IMR-90 (cell line): ENCODE measurements around the gene ZNF766. TPM values are rescaled to one million over a fixed set of nuclear protein-coding genes. Genes with fewer than 3 reads are reported as not detected.

ENCODE experiments used
- ATAC-seq: fragments of 200-7000 bp; cut with Tn5 transposase; 2 replicates; pipeline ENCODE4 v1.9.1; 2020; ENCODE audit warnings: low read depth, mild to moderate bottlenecking, moderate library complexity
- BruUV-seq: library from RNA; stranded (reverse); fragments of 400-500 nt; replicated peaks from 2 replicates; lab custom pipeline; 2021; lab: Mats Ljungman, UMichigan
- CTCF ChIA-PET: fragments of 300-600 bp; formaldehyde crosslinking; extraction: SDS; loops from one replicate; lab custom pipeline; 2021; ENCODE audit warnings: antibody characterized with exemption; lab: Yijun Ruan, JAX
- POLR2A ChIA-PET: fragments of 300-600 bp; sonication (Branson Sonifier 250); formaldehyde crosslinking; loops from one replicate; lab custom pipeline; 2022; ENCODE audit warnings: antibody characterized with exemption; ENCODE audit not compliant: unreplicated experiment; lab: Charles Lee
- DNase-seq: peaks from one replicate; pipeline ENCODE4 v3.0.0; 2013
- H2AFZ ChIP-seq: replicated peaks from 2 replicates; pipeline ENCODE3; 2013; ENCODE audit warnings: low read length, mild to moderate bottlenecking; ENCODE audit not compliant: poor library complexity
- H2AK5ac ChIP-seq: 2 replicates; pipeline ENCODE4 v1.6.1; 2013; ENCODE audit warnings: low read depth, low read length, inconsistent platforms
- H2AK9ac ChIP-seq: replicated peaks from 2 replicates; pipeline ENCODE3; 2013; ENCODE audit warnings: mild to moderate bottlenecking, low read depth, low read length, moderate library complexity; ENCODE audit not compliant: poor library complexity
- H2BK120ac ChIP-seq: 2 replicates; pipeline ENCODE4 v1.6.1; 2013; ENCODE audit warnings: low read depth, low read length, inconsistent platforms
- H2BK15ac ChIP-seq: 3 replicates; pipeline ENCODE4 v1.6.1; 2013; ENCODE audit warnings: low read depth, low read length, inconsistent platforms
- H2BK20ac ChIP-seq: 2 replicates; pipeline ENCODE4 v1.6.1; 2013; ENCODE audit warnings: low read depth, mild to moderate bottlenecking, inconsistent platforms, low read length, moderate library complexity
- H2BK5ac ChIP-seq: 2 replicates; pipeline ENCODE4 v1.6.1; 2013; ENCODE audit warnings: mild to moderate bottlenecking, low read depth, low read length, inconsistent platforms; ENCODE audit not compliant: poor library complexity, severe bottlenecking
- H3K14ac ChIP-seq: replicated peaks from 2 replicates; pipeline ENCODE4 v1.6.1; 2013; ENCODE audit warnings: low read depth, low read length, inconsistent platforms
- H3K18ac ChIP-seq: 2 replicates; pipeline ENCODE4 v1.6.1; 2013; ENCODE audit warnings: low read depth, low read length, control low read depth
- H3K23ac ChIP-seq: 2 replicates; pipeline ENCODE4 v1.6.1; 2013; ENCODE audit warnings: low read depth, low read length, inconsistent platforms
- H3K27ac ChIP-seq: 2 replicates; pipeline ENCODE4 v1.5.1; 2013; ENCODE audit warnings: mild to moderate bottlenecking, control low read depth, low read length; ENCODE audit not compliant: insufficient read depth
- H3K27me3 ChIP-seq: 2 replicates; pipeline ENCODE4 v1.6.1; 2013; ENCODE audit warnings: low read length; ENCODE audit not compliant: control insufficient read depth, insufficient read depth
- H3K36me3 ChIP-seq: 2 replicates; pipeline ENCODE4 v1.6.1; 2013; ENCODE audit warnings: low read length, mixed read lengths; ENCODE audit not compliant: control insufficient read depth, insufficient read depth
- H3K4ac ChIP-seq: 2 replicates; pipeline ENCODE4 v1.6.1; 2013; ENCODE audit warnings: low read depth, low read length, inconsistent platforms
- H3K4me1 ChIP-seq: 2 replicates; pipeline ENCODE4 v1.6.1; 2013; ENCODE audit warnings: low read length, mixed read lengths; ENCODE audit not compliant: control insufficient read depth, insufficient read depth
- H3K4me2 ChIP-seq: 2 replicates; pipeline ENCODE4 v1.6.1; 2013; ENCODE audit warnings: low read depth, mild to moderate bottlenecking, control low read depth, low read length, moderate library complexity
- H3K4me3 ChIP-seq: 2 replicates; pipeline ENCODE4 v1.5.1; 2013; ENCODE audit warnings: low read depth, mild to moderate bottlenecking, control low read depth, low read length, moderate library complexity; ENCODE audit not compliant: insufficient read depth
- H3K56ac ChIP-seq: 2 replicates; pipeline ENCODE4 v1.6.1; 2013; ENCODE audit warnings: low read length, inconsistent platforms; ENCODE audit not compliant: insufficient read depth; ENCODE audit errors: extremely low read depth
- H3K79me1 ChIP-seq, 2 experiments: 2 replicates each; pipeline ENCODE4 v1.6.1; 2013; ENCODE audit warnings: low read length in 2 of 2, inconsistent platforms in 1 of 2, low read depth in 1 of 2
- H3K9ac ChIP-seq: 2 replicates; pipeline ENCODE4 v1.6.1; 2013; ENCODE audit warnings: low read depth, low read length, control low read depth
- H3K9me1 ChIP-seq: 2 replicates; pipeline ENCODE4 v1.6.1; 2013; ENCODE audit warnings: low read length, inconsistent platforms; ENCODE audit not compliant: insufficient read depth
- H3K9me3 ChIP-seq: 2 replicates; pipeline ENCODE4 v1.6.1; 2013; ENCODE audit warnings: low read length; ENCODE audit not compliant: control insufficient read depth, insufficient read depth
- H4K20me1 ChIP-seq: 2 replicates; pipeline ENCODE4 v1.6.1; 2013; ENCODE audit warnings: low read length, inconsistent platforms; ENCODE audit not compliant: insufficient read depth
- H4K5ac ChIP-seq: 2 replicates; pipeline ENCODE4 v1.6.1; 2013; ENCODE audit warnings: mild to moderate bottlenecking, low read depth, low read length, control low read depth
- H4K8ac ChIP-seq, 2 experiments: 2 replicates each; pipeline ENCODE4 v1.6.1; 2013; ENCODE audit warnings: low read depth in 2 of 2, low read length in 2 of 2, control low read depth in 1 of 2, inconsistent platforms in 1 of 2
- H4K91ac ChIP-seq: 2 replicates; pipeline ENCODE4 v1.6.1; 2013; ENCODE audit warnings: low read depth, low read length, inconsistent platforms; ENCODE audit not compliant: insufficient read depth
- BHLHE40 ChIP-seq: fragments of 150-350 bp; IDR thresholded peaks from 2 replicates; pipeline ENCODE4 v1.6.1; 2016; ENCODE audit warnings: mild to moderate bottlenecking, low read depth, low read length
- CEBPB ChIP-seq: IDR thresholded peaks from 2 replicates; pipeline ENCODE4 v1.6.1; 2012; ENCODE audit warnings: low read depth, low read length, improper control_type of control experiment
- CHD1 ChIP-seq: IDR thresholded peaks from 2 replicates; pipeline ENCODE4 v1.6.1; 2012; ENCODE audit warnings: low read depth, low read length, improper control_type of control experiment
- ELK1 ChIP-seq: fragments of 150-350 bp; IDR thresholded peaks from 2 replicates; pipeline ENCODE4 v1.6.1; 2016; ENCODE audit warnings: low read depth, mild to moderate bottlenecking, low read length, moderate library complexity, borderline replicate concordance
- FOS ChIP-seq: fragments of 150-350 bp; IDR thresholded peaks from 2 replicates; pipeline ENCODE4 v1.6.1; 2016; ENCODE audit warnings: low read depth, low read length
- MAFK ChIP-seq: IDR thresholded peaks from 2 replicates; pipeline ENCODE4 v1.6.1; 2012; ENCODE audit warnings: low read depth, low read length, improper control_type of control experiment
- MAZ ChIP-seq: IDR thresholded peaks from 2 replicates; pipeline ENCODE4 v1.6.1; 2012; ENCODE audit warnings: low read depth, mild to moderate bottlenecking, low read length, improper control_type of control experiment, moderate library complexity, borderline replicate concordance
- MXI1 ChIP-seq: IDR thresholded peaks from 2 replicates; pipeline ENCODE4 v1.6.1; 2012; ENCODE audit warnings: low read depth, mild to moderate bottlenecking, low read length, moderate library complexity, borderline replicate concordance
- NFE2L2 ChIP-seq: fragments of 150-350 bp; IDR thresholded peaks from 2 replicates; pipeline ENCODE4 v1.6.1; 2016; ENCODE audit warnings: low read depth, mild to moderate bottlenecking, low read length
- POLR2A ChIP-seq: IDR thresholded peaks from 2 replicates; pipeline ENCODE4 v1.6.1; 2012; ENCODE audit warnings: mild to moderate bottlenecking, low read depth, low read length
- RAD21 ChIP-seq: IDR thresholded peaks from 2 replicates; pipeline ENCODE4 v1.6.1; 2012; ENCODE audit warnings: low read length, improper control_type of control experiment
- RFX5 ChIP-seq: IDR thresholded peaks from 2 replicates; pipeline ENCODE4 v1.8.0; 2012; ENCODE audit warnings: low read depth, mild to moderate bottlenecking, low read length, moderate library complexity
- SMC3 ChIP-seq: fragments of 150-350 bp; IDR thresholded peaks from 2 replicates; pipeline ENCODE4 v1.6.1; 2016; ENCODE audit warnings: low read depth, mild to moderate bottlenecking, antibody characterized with exemption, low read length, moderate library complexity
- USF2 ChIP-seq: fragments of 150-350 bp; IDR thresholded peaks from 2 replicates; pipeline ENCODE4 v1.6.1; 2017; ENCODE audit warnings: mild to moderate bottlenecking, antibody characterized with exemption, low read length, low read depth
- WGBS, 2 experiments: methylation state at CpG; one replicate each; pipeline versions ENCODE4 v1.1.5 to v1.1.7; 2013; ENCODE audit warnings: missing lambda C conversion rate in 2 of 2; ENCODE audit not compliant: insufficient read length in 1 of 2; ENCODE audit errors: extremely low coverage in 2 of 2; 5-methylcytosine and 5-hydroxymethylcytosine counted together
- dilution Hi-C: fragments of 300-500 bp; cut with HindIII; formaldehyde crosslinking; loops from one replicate; pipeline ENCODE4 v1.14.3; 2018; ENCODE audit warnings: low sequenced_read_pairs; ENCODE audit not compliant: unreplicated experiment
- in situ Hi-C: fragments of 300-500 bp; cut with MboI; formaldehyde crosslinking; loops from 3 replicates; pipeline ENCODE4 v1.14.3; 2019; ENCODE audit warnings: low sequenced_read_pairs, inconsistent platforms, mixed read lengths
- intact Hi-C: fragments of 100-400 bp; cut with micrococcal nuclease; formaldehyde crosslinking; loops from 2 replicates; pipeline ENCODE4 v1.10.0; 2022
- polyA plus RNA-seq, 3 experiments: library from polyadenylated mRNA; depleted of rRNA; stranded (reverse); fragments of >200 nt; gene quantifications; 2 replicates each; pipeline ENCODE4 v1.2.3, GENCODE V29; 2012; ENCODE audit warnings: low replicate concordance in 1 of 3
- total RNA-seq: library from RNA; depleted of rRNA; stranded (reverse); fragments of >200 nt; gene quantifications from 2 replicates; pipeline ENCODE4 v1.2.3, GENCODE V29; 2012
- TF ChIP-seq, protein P1 (sequence below): conservative IDR thresholded peaks from 2 replicates; pipeline ENCODE4 v1.5.1; 2012; ENCODE audit warnings: mild to moderate bottlenecking, low read depth, low read length, improper control_type of control experiment

ZNF766 gene
- total and polyA plus RNA-seq, 2 of the 4 experiments (the other 2 are of a cell fraction): 4.9 to 20.4 TPM

GRCh38 chr19:52307275-52307674, 37.9 kb downstream of the ZNF766 start:
- WGBS, 2 experiments: no CpG with 5 or more reads among the region's 10 CpGs
- no peak overlapping the region for H2AFZ ChIP-seq
- no peak overlapping the region for H3K14ac ChIP-seq
- no peak overlapping the region for H3K4me2 ChIP-seq
- peaks cover 49% of the 10 kb centered on the region for H3K36me3 ChIP-seq
- no peak overlapping the region for H3K4me3 ChIP-seq
- H4K20me1 ChIP-seq: no peaks in the 10 kb centered on the region
- peaks cover 5 to 6% of the 10 kb centered on the region in 2 experiments; a peak in 2 of 4 replicates for H3K79me1 ChIP-seq
- H3K27me3 ChIP-seq: no peaks in the 10 kb centered on the region
- no peak overlapping the region for H2BK5ac ChIP-seq
- no peak overlapping the region for H2AK5ac ChIP-seq
- H2AK9ac ChIP-seq: no peak overlapping the region
- dilution Hi-C loops: no loop called here
- TF ChIP-seq MXI1: no peak
- no peak for TF ChIP-seq RFX5
- TF ChIP-seq RAD21: no peak
- TF ChIP-seq FOS: no peak
- no peak for TF ChIP-seq ELK1
- TF ChIP-seq MAFK: no peak
- TF ChIP-seq BHLHE40: no peak
- TF ChIP-seq SMC3: no peak
- no peak for TF ChIP-seq MAZ
- no peak for TF ChIP-seq NFE2L2
- TF ChIP-seq USF2: no peak
- TF ChIP-seq POLR2A: no peak
- no peak for TF ChIP-seq CEBPB
- TF ChIP-seq, protein P1, sequence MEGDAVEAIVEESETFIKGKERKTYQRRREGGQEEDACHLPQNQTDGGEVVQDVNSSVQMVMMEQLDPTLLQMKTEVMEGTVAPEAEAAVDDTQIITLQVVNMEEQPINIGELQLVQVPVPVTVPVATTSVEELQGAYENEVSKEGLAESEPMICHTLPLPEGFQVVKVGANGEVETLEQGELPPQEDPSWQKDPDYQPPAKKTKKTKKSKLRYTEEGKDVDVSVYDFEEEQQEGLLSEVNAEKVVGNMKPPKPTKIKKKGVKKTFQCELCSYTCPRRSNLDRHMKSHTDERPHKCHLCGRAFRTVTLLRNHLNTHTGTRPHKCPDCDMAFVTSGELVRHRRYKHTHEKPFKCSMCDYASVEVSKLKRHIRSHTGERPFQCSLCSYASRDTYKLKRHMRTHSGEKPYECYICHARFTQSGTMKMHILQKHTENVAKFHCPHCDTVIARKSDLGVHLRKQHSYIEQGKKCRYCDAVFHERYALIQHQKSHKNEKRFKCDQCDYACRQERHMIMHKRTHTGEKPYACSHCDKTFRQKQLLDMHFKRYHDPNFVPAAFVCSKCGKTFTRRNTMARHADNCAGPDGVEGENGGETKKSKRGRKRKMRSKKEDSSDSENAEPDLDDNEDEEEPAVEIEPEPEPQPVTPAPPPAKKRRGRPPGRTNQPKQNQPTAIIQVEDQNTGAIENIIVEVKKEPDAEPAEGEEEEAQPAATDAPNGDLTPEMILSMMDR: no peak
- TF ChIP-seq CHD1: no peak
- no peak overlapping the region for H2BK20ac ChIP-seq
- DNase-seq: peak; percentile 19
- H3K9ac ChIP-seq: no peak overlapping the region
- H3K9me3 ChIP-seq: peaks cover 57% of the 10 kb centered on the region
- in situ Hi-C loops: no loop called here
- no peak overlapping the region for H4K5ac ChIP-seq
- no peak overlapping the region for H4K91ac ChIP-seq
- no TSS peak for BruUV-seq
- H3K4ac ChIP-seq: no peak overlapping the region
- no peak overlapping the region for H3K18ac ChIP-seq
- H3K27ac ChIP-seq: no peak overlapping the region
- no peak overlapping the region for H4K8ac ChIP-seq
- H3K9me1 ChIP-seq: no peaks in the 10 kb centered on the region
- H3K23ac ChIP-seq: no peak overlapping the region
- CTCF ChIA-PET: no interaction called here
- no peak for ATAC-seq
- H3K56ac ChIP-seq: no peak overlapping the region
- H2BK120ac ChIP-seq: no peak overlapping the region
- H3K4me1 ChIP-seq: no peaks in the 10 kb centered on the region
- no peak overlapping the region for H2BK15ac ChIP-seq
- intact Hi-C loops: no loop called here
- POLR2A ChIA-PET: no interaction called here
